GM18907 (cell line): Measurements from ENCODE around the gene MYNN.
A peak's percentile ranks its signal among the peaks of the same experiment; 100 is the strongest.

Experiments used
- ATAC-seq: cut with Tn5 transposase; IDR thresholded peaks from one replicate; pipeline ENCODE4 v1.9.1; 2021; ENCODE audit warnings: mild to moderate bottlenecking, moderate library complexity; ENCODE audit not compliant: unreplicated experiment

The MYNN gene

GRCh38 chr3:169822983-169823382, 49.8 kb downstream of the MYNN start:
- ATAC-seq, result no peak

DNA sequence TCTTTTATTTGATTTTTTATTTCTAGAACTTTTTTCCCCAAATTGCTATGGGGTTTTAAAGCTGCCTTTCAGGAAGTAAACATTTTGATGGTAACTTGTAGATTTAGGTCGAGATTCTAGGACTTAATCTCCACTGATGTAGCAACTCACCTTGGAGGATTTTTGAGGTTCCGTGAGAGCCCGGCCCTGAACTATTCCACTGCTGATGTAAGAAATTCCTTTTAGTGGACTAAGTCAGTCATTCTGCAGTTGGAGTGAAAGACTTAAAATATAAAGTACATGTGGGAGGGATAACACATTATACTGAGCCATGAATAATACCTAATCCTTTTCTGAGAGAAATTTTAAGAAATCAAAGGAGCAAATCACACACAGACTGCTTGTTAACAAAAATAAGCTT, 52.1 kb downstream of the MYNN start:
- no peak for ATAC-seq

GRCh38 chr3:169827712-169828111, 54.5 kb downstream of the MYNN start:
- ATAC-seq, result no peak

- peak; percentile 8 for ATAC-seq
Measured at GRCh38 chr3:169835533-169835932, 62.3 kb downstream of the MYNN start.

DNA sequence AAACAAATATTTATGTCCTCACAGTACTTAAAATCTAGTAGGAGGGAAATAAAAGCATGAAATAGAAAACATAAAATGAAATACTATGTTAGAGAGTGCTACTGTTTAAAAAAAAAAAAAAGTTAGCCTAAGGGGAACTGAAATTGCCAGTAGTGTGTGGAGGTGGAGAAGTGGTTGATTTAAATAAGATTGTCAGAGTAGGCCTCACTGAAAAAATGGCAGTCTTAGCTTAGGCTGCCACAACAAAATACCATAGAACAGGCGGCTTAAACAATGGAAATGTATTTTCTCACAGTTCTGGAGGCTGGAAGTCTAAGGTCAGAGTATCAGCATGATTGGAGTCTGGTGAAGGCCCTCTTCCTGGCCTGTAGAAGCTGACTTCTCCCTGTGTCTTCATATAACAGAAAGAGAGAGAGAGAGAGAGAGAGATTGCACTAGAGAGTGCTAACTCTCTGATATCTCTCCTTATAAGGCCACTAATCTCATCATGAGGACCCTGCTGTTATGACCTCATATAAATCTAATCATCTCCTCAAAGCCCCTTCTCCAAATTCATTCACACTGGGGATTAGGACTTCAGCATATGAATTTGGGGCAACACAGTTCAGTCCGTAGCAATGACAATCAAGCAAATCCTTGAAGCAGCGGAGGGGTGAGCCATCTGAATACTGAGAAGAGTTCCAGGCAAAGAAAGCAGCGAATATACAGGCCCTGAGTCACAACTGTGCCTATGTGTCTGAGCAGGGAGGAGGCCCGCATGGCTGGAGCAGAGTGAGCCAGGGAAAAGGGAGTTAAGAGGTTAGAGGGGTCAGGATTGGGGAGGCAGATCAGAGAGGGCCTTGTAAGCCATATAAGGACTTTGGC, 63.1 kb downstream of the MYNN start:
- peak; percentile 91 for ATAC-seq

DNA sequence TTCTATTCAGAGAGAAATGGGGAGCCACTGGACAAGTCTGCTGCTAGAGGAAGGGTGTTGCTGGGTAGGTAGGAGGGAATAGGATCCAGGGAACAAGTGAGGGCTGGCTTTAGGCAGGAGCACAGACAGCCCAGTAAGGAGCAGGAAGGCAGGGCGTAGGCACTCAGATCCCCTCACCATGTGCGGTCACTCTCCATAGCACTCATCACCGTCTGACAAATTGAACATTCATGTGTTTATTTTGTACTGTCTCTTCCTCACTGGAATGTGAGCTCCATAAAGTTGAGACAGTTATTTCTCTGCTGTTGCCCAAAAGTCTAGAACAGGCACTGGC, 63.7 kb downstream of the MYNN start:
- ATAC-seq, result no peak

DNA sequence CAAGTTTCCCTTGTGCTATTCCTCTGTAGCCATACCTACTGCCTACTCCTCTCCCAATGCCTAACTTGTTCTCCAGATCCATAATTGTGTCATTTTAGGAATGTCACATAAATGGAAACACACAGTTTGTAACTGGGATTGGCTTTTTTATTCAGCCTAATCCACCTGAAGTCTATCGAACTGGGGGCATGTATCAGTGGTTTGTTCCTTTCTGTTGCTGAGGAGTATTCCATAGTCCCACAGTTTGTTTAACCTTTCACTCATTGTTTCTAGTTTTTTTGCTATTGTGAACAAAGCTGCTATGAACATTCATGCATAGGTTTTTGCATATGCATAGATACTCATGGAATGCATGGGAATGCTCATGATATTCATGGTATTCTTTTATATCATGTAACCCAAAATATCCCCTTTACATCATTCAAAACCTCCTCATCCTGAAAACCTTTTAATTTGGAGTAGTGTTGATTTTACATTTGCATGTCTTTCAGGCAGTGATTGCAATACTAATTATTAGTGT, 65.4 kb downstream of the MYNN start:
- ATAC-seq, result no peak
